H1 (cell line): Measurements from ENCODE around the gene SHQ1. TPM values are rescaled to one million over a fixed set of nuclear protein-coding genes. Genes with fewer than 3 reads are reported as not detected.

Experiments
- CTCF ChIA-PET: fragments of 300-600 bp; sonication (Branson Sonifier 250); formaldehyde crosslinking; loops from one replicate; lab custom pipeline; 2021; ENCODE audit not compliant: partially characterized antibody; lab: Charles Lee
- POLR2A ChIA-PET: fragments of 300-600 bp; sonication (Branson Sonifier 250); formaldehyde crosslinking; loops from one replicate; lab custom pipeline; 2021; ENCODE audit warnings: inconsistent platforms; ENCODE audit not compliant: partially characterized antibody; lab: Charles Lee
- DNase-seq, 2 experiments: peaks; one replicate each; pipeline versions ENCODE4 v3.0.0 to v3.0.0-alpha.2; 2010 to 2022; ENCODE audit warnings: low spot score in 2 of 2, low read depth in 1 of 2, mixed read lengths in 1 of 2
- FAIRE-seq: peaks from 2 replicates; lab custom pipeline; 2011; peaks lifted over from hg19 to GRCh38; lab: Jason Lieb, UNC
- H2AFZ ChIP-seq: 2 replicates; pipeline ENCODE4 v1.8.1; 2012; ENCODE audit warnings: low read length, inconsistent platforms
- H2AK5ac ChIP-seq: 2 replicates; pipeline ENCODE4 v1.6.1; 2013; ENCODE audit warnings: low read depth, low read length
- H2BK120ac ChIP-seq: replicated peaks from 2 replicates; pipeline ENCODE3; 2013; ENCODE audit warnings: low read depth, low read length, inconsistent platforms
- H2BK12ac ChIP-seq: 2 replicates; pipeline ENCODE4 v1.6.1; 2013; ENCODE audit warnings: low read depth, low read length
- H2BK15ac ChIP-seq: 2 replicates; pipeline ENCODE4 v1.6.1; 2013; ENCODE audit warnings: low read length
- H2BK20ac ChIP-seq: 2 replicates; pipeline ENCODE4 v1.6.1; 2013; ENCODE audit warnings: low read length
- H2BK5ac ChIP-seq: 2 replicates; pipeline ENCODE4 v1.6.1; 2013; ENCODE audit warnings: low read depth, low read length
- H3K14ac ChIP-seq: 2 replicates; pipeline ENCODE4 v1.6.1; 2013; ENCODE audit warnings: inconsistent platforms; ENCODE audit not compliant: insufficient read length
- H3K18ac ChIP-seq: 2 replicates; pipeline ENCODE4 v1.6.1; 2013; ENCODE audit warnings: low read length; ENCODE audit errors: extremely low read depth
- H3K23ac ChIP-seq: 2 replicates; pipeline ENCODE4 v1.6.1; 2013; ENCODE audit warnings: inconsistent platforms; ENCODE audit not compliant: insufficient read length
- H3K23me2 ChIP-seq: 2 replicates; pipeline ENCODE4 v1.6.1; 2013; ENCODE audit warnings: low read depth, low read length
- H3K27ac ChIP-seq: 2 replicates; pipeline ENCODE4 v1.6.1; 2011; ENCODE audit warnings: low read depth, low read length, inconsistent platforms
- H3K27me3 ChIP-seq, 4 experiments: replicated peaks in 1 of 4; 1 replicate in 1 of 4; 2 replicates in 3 of 4; pipeline versions ENCODE4 v1.6.1 to v1.8.1; 2011 to 2013; ENCODE audit warnings: low read length in 3 of 4, mild to moderate bottlenecking in 3 of 4, inconsistent platforms in 2 of 4, mixed read lengths in 2 of 4, moderate library complexity in 1 of 4; ENCODE audit not compliant: control insufficient read depth in 3 of 4, insufficient read depth in 3 of 4; ENCODE audit errors: extremely low read depth in 1 of 4
- H3K36me3 ChIP-seq, 4 experiments: 2 replicates each; pipeline versions ENCODE4 v1.6.1 to v1.8.1; 2011 to 2013; ENCODE audit warnings: mild to moderate bottlenecking in 4 of 4, low read length in 3 of 4, moderate library complexity in 2 of 4, control low read depth in 1 of 4, inconsistent platforms in 1 of 4; ENCODE audit not compliant: insufficient read depth in 4 of 4, control insufficient read depth in 2 of 4
- H3K4ac ChIP-seq: replicated peaks from 2 replicates; pipeline ENCODE3; 2013; ENCODE audit warnings: low read length, low read depth, mixed read lengths, inconsistent platforms; ENCODE audit not compliant: insufficient read length
- H3K4me1 ChIP-seq, 4 experiments: replicated peaks in 1 of 4; 1 replicate in 1 of 4; 2 replicates in 3 of 4; pipeline versions ENCODE4 v1.6.1 to v1.8.1; 2011 to 2013; ENCODE audit warnings: low read length in 3 of 4, inconsistent platforms in 2 of 4, mixed read lengths in 1 of 4; ENCODE audit not compliant: insufficient read depth in 4 of 4, control insufficient read depth in 3 of 4
- H3K4me2 ChIP-seq, 2 experiments: 2 replicates each; pipeline versions ENCODE4 v1.6.1 to v1.8.1; 2011 to 2013; ENCODE audit warnings: low read depth in 2 of 2, low read length in 2 of 2, control low read depth in 1 of 2, inconsistent platforms in 1 of 2, mild to moderate bottlenecking in 1 of 2; ENCODE audit not compliant: insufficient read depth in 1 of 2
- H3K4me3 ChIP-seq, 4 experiments: fragments of 200-600, 300-600 bp in 1 of 4; sonication (generic), shearing (Covaris generic), sonication (Bioruptor Twin) in 1 of 4; 2 replicates each; pipeline versions ENCODE4 v1.5.1 to v1.8.1; 2011 to 2016; ENCODE audit warnings: low read length in 4 of 4, low read depth in 3 of 4, control low read depth in 2 of 4, inconsistent platforms in 2 of 4, mild to moderate bottlenecking in 2 of 4, mixed read lengths in 1 of 4, moderate library complexity in 1 of 4; ENCODE audit not compliant: insufficient read depth in 2 of 4; ENCODE audit errors: extremely low read depth in 1 of 4
- H3K56ac ChIP-seq: replicated peaks from 2 replicates; pipeline ENCODE3; 2013; ENCODE audit warnings: low read depth, mild to moderate bottlenecking, mixed read lengths, low read length, inconsistent platforms; ENCODE audit not compliant: insufficient read length
- H3K79me1 ChIP-seq: 2 replicates; pipeline ENCODE4 v1.6.1; 2013; ENCODE audit warnings: low read depth, low read length, control low read depth
- H3K79me2 ChIP-seq, 2 experiments: 2 replicates each; pipeline versions ENCODE4 v1.6.1 to v1.8.1; 2012 to 2013; ENCODE audit warnings: low read length in 2 of 2, mild to moderate bottlenecking in 2 of 2, inconsistent platforms in 1 of 2; ENCODE audit not compliant: insufficient read depth in 2 of 2, control insufficient read depth in 1 of 2
- H3K9ac ChIP-seq, 4 experiments: replicated peaks in 1 of 4; 1 replicate in 1 of 4; 2 replicates in 3 of 4; pipeline versions ENCODE4 v1.6.1 to v1.8.1; 2011 to 2013; ENCODE audit warnings: low read depth in 3 of 4, low read length in 3 of 4, control low read depth in 2 of 4, mild to moderate bottlenecking in 2 of 4, moderate library complexity in 2 of 4, inconsistent platforms in 1 of 4; ENCODE audit errors: extremely low read depth in 1 of 4
- H3K9me3 ChIP-seq, 2 experiments: 2 replicates each; pipeline versions ENCODE4 v1.6.1 to v1.8.1; 2012 to 2013; ENCODE audit warnings: mild to moderate bottlenecking in 2 of 2, moderate library complexity in 2 of 2, control low read depth in 1 of 2, inconsistent platforms in 1 of 2, low read depth in 1 of 2, low read length in 1 of 2, mixed read lengths in 1 of 2; ENCODE audit not compliant: insufficient read depth in 2 of 2
- H4K20me1 ChIP-seq, 2 experiments: replicated peaks in 1 of 2; 2 replicates each; pipeline versions ENCODE3 to v1.8.1; 2011 to 2013; ENCODE audit warnings: inconsistent platforms in 2 of 2, low read length in 2 of 2, mild to moderate bottlenecking in 1 of 2; ENCODE audit not compliant: insufficient read depth in 2 of 2, control insufficient read depth in 1 of 2
- H4K5ac ChIP-seq: 2 replicates; pipeline ENCODE4 v1.6.1; 2013; ENCODE audit warnings: low read length, low read depth, mixed read lengths, inconsistent platforms; ENCODE audit not compliant: insufficient read length
- H4K8ac ChIP-seq: 2 replicates; pipeline ENCODE4 v1.8.0; 2013; ENCODE audit warnings: mild to moderate bottlenecking, moderate library complexity, low read length, inconsistent platforms; ENCODE audit not compliant: insufficient read depth; ENCODE audit errors: extremely low read depth
- H4K91ac ChIP-seq: replicated peaks from 2 replicates; pipeline ENCODE3; 2013; ENCODE audit warnings: low read length, mixed read lengths, inconsistent platforms; ENCODE audit not compliant: insufficient read length
- ATF3 ChIP-seq: IDR thresholded peaks from 2 replicates; pipeline ENCODE4 v1.6.1; 2011; ENCODE audit warnings: low read depth, mild to moderate bottlenecking, low read length; ENCODE audit not compliant: insufficient read depth
- BACH1 ChIP-seq: IDR thresholded peaks from 2 replicates; pipeline ENCODE4 v1.6.1; 2012; ENCODE audit warnings: low read length, improper control_type of control experiment
- BCL11A ChIP-seq, 2 experiments: IDR thresholded peaks; one replicate each; pipeline ENCODE4 v1.6.1; 2011; ENCODE audit warnings: low read depth in 2 of 2, low read length in 2 of 2, mild to moderate bottlenecking in 2 of 2
- BRCA1 ChIP-seq: IDR thresholded peaks from 2 replicates; pipeline ENCODE4 v1.6.1; 2012; ENCODE audit warnings: low read depth, low read length, improper control_type of control experiment
- CEBPB ChIP-seq: IDR thresholded peaks from 2 replicates; pipeline ENCODE4 v1.6.1; 2012; ENCODE audit warnings: low read depth, low read length
- EGR1 ChIP-seq: IDR thresholded peaks from 2 replicates; pipeline ENCODE4 v1.6.1; 2011; ENCODE audit warnings: low read depth, low read length, borderline replicate concordance
- EZH2 ChIP-seq: fragments of 200-600 bp; sonication (generic); IDR thresholded peaks from 2 replicates; pipeline ENCODE4 v1.7.1; 2012; ENCODE audit warnings: low read depth, mild to moderate bottlenecking, moderate library complexity, low read length, inconsistent platforms; ENCODE audit not compliant: severe bottlenecking
- GTF2F1 ChIP-seq: IDR thresholded peaks from 2 replicates; pipeline ENCODE4 v1.6.1; 2012; ENCODE audit warnings: low read depth, low read length, improper control_type of control experiment, borderline replicate concordance
- KDM1A ChIP-seq: fragments of 200-600, 300-600 bp; sonication (generic); IDR thresholded peaks from 2 replicates; pipeline ENCODE4 v1.7.1; 2016; ENCODE audit warnings: mild to moderate bottlenecking, low read length, borderline replicate concordance
- POLR2AphosphoS5 ChIP-seq: IDR thresholded peaks from 2 replicates; pipeline ENCODE4 v1.6.1; 2011; ENCODE audit warnings: low read depth, low read length
- SP4 ChIP-seq: IDR thresholded peaks from 2 replicates; pipeline ENCODE4 v1.6.1; 2012; ENCODE audit warnings: low read length, inconsistent platforms
- SRF ChIP-seq: IDR thresholded peaks from 2 replicates; pipeline ENCODE4 v1.6.1; 2011; ENCODE audit warnings: mild to moderate bottlenecking, low read depth, low read length, moderate library complexity
- TAF7 ChIP-seq: optimal IDR thresholded peaks from 2 replicates; pipeline ENCODE3; 2011; ENCODE audit warnings: low read depth, mild to moderate bottlenecking, inconsistent platforms, low read length, moderate library complexity, borderline replicate concordance
- USF2 ChIP-seq: IDR thresholded peaks from 2 replicates; pipeline ENCODE4 v1.6.1; 2011; ENCODE audit warnings: low read length, improper control_type of control experiment
- WGBS, 2 experiments: shearing (Covaris generic) in 1 of 2; methylation state at CpG; one replicate each; pipeline versions ENCODE4 v1.1.6 to v1.1.7; 2013 to 2015; ENCODE audit warnings: low lambda C conversion rate in 2 of 2, mixed read lengths in 2 of 2, inconsistent platforms in 1 of 2, low coverage in 1 of 2, missing lambda C conversion rate in 1 of 2; ENCODE audit not compliant: insufficient replicate concordance in 2 of 2, insufficient coverage in 1 of 2, insufficient read length in 1 of 2; ENCODE audit errors: extremely low coverage in 1 of 2, missing lambda C conversion rate in 1 of 2; 5-methylcytosine and 5-hydroxymethylcytosine counted together
- polyA plus RNA-seq, 7 experiments: library from polyadenylated mRNA; depleted of rRNA in 3 of 7; stranded (reverse) in 5 of 7; unstranded in 2 of 7; fragments of >200 nt in 5 of 7; fragments of 200-250 nt in 2 of 7; gene quantifications; 1 replicate in 5 of 7; 2 replicates in 1 of 7; 4 replicates in 1 of 7; pipeline versions ENCODE4 v1.2.1 to v1.2.3, GENCODE V29; 2011 to 2013; ENCODE audit warnings: missing spikeins in 2 of 7, mixed read lengths in 2 of 7
- total RNA-seq: library from RNA; stranded (reverse); fragmentation: NEBNext Ultra II Directional; extraction: Animal tissue kit (Norgen Biotek cat#: 25700); gene quantifications from 2 replicates; pipeline ENCODE4 v1.2.1, GENCODE V29; 2021

SHQ1 gene
- total and polyA plus RNA-seq, 2 of the 8 experiments (the other 6 are each of a cell fraction or from before 2014, with no cell fraction given), result 10.7 to 34.4 TPM

GRCh38 chr3:72836923-72837322 is 11.3 kb downstream of the SHQ1 start:
- no peak for DNase-seq
- Histone ChIP-seq H4K20me1 (no peaks in the 10 kb centered on the region), H4K8ac (no peak overlapping the region), H3K9ac (no peak overlapping the region), H3K4ac (no peak overlapping the region), H3K27me3 (no peaks in the 10 kb centered on the region), H2AK5ac (no peak overlapping the region), H3K23ac (no peak overlapping the region), H4K5ac (no peak overlapping the region), H3K4me1 (no peaks in the 10 kb centered on the region), H3K4me3 (no peak overlapping the region), H2BK12ac (no peak overlapping the region), H3K36me3 (peaks cover 2 to 16% (median 10%) of the 10 kb centered on the region in 4 experiments; a peak in 6 of 8 replicates), H2BK20ac (no peak overlapping the region), H3K23me2 (no peaks in the 10 kb centered on the region), H2BK120ac (no peak overlapping the region), H3K79me2 (no peaks in the 10 kb centered on the region), H3K18ac (no peak overlapping the region), H3K27ac (no peak overlapping the region), H3K79me1 (no peaks in the 10 kb centered on the region), H3K9me3 (no peaks in the 10 kb centered on the region), H4K91ac (no peak overlapping the region), H2AFZ (no peak overlapping the region), H2BK5ac (no peak overlapping the region), H3K4me2 (no peak overlapping the region), H2BK15ac (no peak overlapping the region), H3K56ac (no peak overlapping the region), H3K14ac (no peak overlapping the region)
- FAIRE-seq, result no peak
- ChIA-PET CTCF (interaction anchor here (0.8 to 2.1 kb wide), 6 partner anchors 15 to 245 kb away, joined by 3 to 6 read pairs (median 3); no protein-coding TSS in a partner anchor), POLR2A (interaction anchor here (1.0 kb wide), 1 partner anchor 11 kb away, joined by 3 read pairs; no protein-coding TSS in a partner anchor)
- WGBS, 2 experiments, result 97% methylated on average over 3 of the region's 3 CpGs; no CpG with 5 or more reads in 1 of the 2 experiments
- no peak for TF ChIP-seq POLR2AphosphoS5
- no peak for TF ChIP-seq SRF
- TF ChIP-seq EZH2, result no peak
- TF ChIP-seq SP4, result no peak
- no peak for TF ChIP-seq BRCA1
- no peak for TF ChIP-seq USF2
- no peak for TF ChIP-seq EGR1
- TF ChIP-seq ATF3, result no peak
- no peak for TF ChIP-seq TAF7
- no peak for TF ChIP-seq BACH1
- TF ChIP-seq KDM1A, result no peak
- TF ChIP-seq GTF2F1, result no peak
- TF ChIP-seq CEBPB, result no peak
- TF ChIP-seq BCL11A (IDR thresholded peaks at IDR 0.05; ENCODE audit: low read depth in 2 of 2, low read length in 2 of 2), result no peak
